GM23338 (cell line): ENCODE data around the gene ICAM5. TPM values are rescaled to one million over a fixed set of nuclear protein-coding genes. Genes with fewer than 3 reads are reported as not detected.

Experiments
- ATAC-seq: fragments of 200-7000 bp; cut with Tn5 transposase; 3 replicates; pipeline ENCODE4 v1.9.1; 2020
- DNase-seq: peaks from one replicate; pipeline ENCODE4 v3.0.0-alpha.2; 2015; ENCODE audit warnings: low spot score
- H2AFZ ChIP-seq: fragments of 200-600 bp; sonication (generic); 2 replicates; pipeline ENCODE4 v1.8.0; 2016; ENCODE audit warnings: antibody characterized with exemption, mild to moderate bottlenecking, moderate library complexity
- H3F3A ChIP-seq: fragments of 200-600 bp; sonication (generic); replicated peaks from 2 replicates; pipeline ENCODE4 v1.8.0; 2017; ENCODE audit warnings: antibody characterized with exemption, mixed run types, low read depth
- H3K27ac ChIP-seq: fragments of 200-600 bp; sonication (generic); 2 replicates; pipeline ENCODE4 v1.6.1; 2016; ENCODE audit warnings: low read depth
- H3K27me3 ChIP-seq: fragments of 200-600 bp; sonication (generic); 2 replicates; pipeline ENCODE4 v1.8.0; 2016; ENCODE audit warnings: mild to moderate bottlenecking, mixed run types, moderate library complexity; ENCODE audit not compliant: insufficient read depth
- H3K36me3 ChIP-seq: fragments of 200-600 bp; sonication (generic); 2 replicates; pipeline ENCODE4 v1.8.0; 2016; ENCODE audit warnings: mild to moderate bottlenecking; ENCODE audit not compliant: insufficient read depth
- H3K4me1 ChIP-seq: fragments of 200-600 bp; sonication (generic); 2 replicates; pipeline ENCODE4 v1.8.0; 2016; ENCODE audit warnings: mild to moderate bottlenecking, moderate library complexity; ENCODE audit not compliant: insufficient read depth
- H3K4me2 ChIP-seq: fragments of 200-600 bp; sonication (generic); 2 replicates; pipeline ENCODE4 v1.7.1; 2017; ENCODE audit warnings: mixed run types
- H3K4me3 ChIP-seq: fragments of 200-600 bp; sonication (generic); 2 replicates; pipeline ENCODE4 v1.6.1; 2016; ENCODE audit warnings: mixed run types
- H3K79me2 ChIP-seq: fragments of 200-600 bp; sonication (generic); replicated peaks from 2 replicates; pipeline ENCODE4 v1.8.0; 2017; ENCODE audit warnings: mild to moderate bottlenecking; ENCODE audit not compliant: insufficient read depth
- H3K9me2 ChIP-seq: fragments of 200-600 bp; sonication (generic); 2 replicates; pipeline ENCODE4 v1.8.0; 2017; ENCODE audit not compliant: insufficient read depth
- H4K20me1 ChIP-seq: fragments of 200-600 bp; sonication (generic); replicated peaks from 2 replicates; pipeline ENCODE4 v1.8.0; 2017; ENCODE audit warnings: mild to moderate bottlenecking; ENCODE audit not compliant: insufficient read depth
- H3K27ac Mint-ChIP-seq: 2 replicates; pipeline ENCODE4 v1.8.0; 2020; ENCODE audit warnings: inconsistent platforms, mild to moderate bottlenecking, moderate library complexity, mixed read lengths
- H3K27me3 Mint-ChIP-seq: 3 replicates; pipeline ENCODE4 v1.8.0; 2022; ENCODE audit warnings: low read depth, mild to moderate bottlenecking, moderate library complexity, mixed read lengths, inconsistent platforms; ENCODE audit not compliant: insufficient read depth, poor library complexity
- H3K36me3 Mint-ChIP-seq: 3 replicates; pipeline ENCODE4 v1.8.0; 2021; ENCODE audit warnings: low read depth, mild to moderate bottlenecking, inconsistent platforms, moderate library complexity, mixed read lengths
- H3K4me1 Mint-ChIP-seq: 3 replicates; pipeline ENCODE4 v1.8.0; 2020; ENCODE audit warnings: mild to moderate bottlenecking, inconsistent platforms, mixed read lengths
- H3K4me3 Mint-ChIP-seq: 3 replicates; pipeline ENCODE4 v1.8.0; 2021; ENCODE audit warnings: moderate library complexity, mild to moderate bottlenecking, inconsistent platforms, mixed read lengths
- H3K9me3 Mint-ChIP-seq: 3 replicates; pipeline ENCODE4 v1.8.0; 2020; ENCODE audit warnings: moderate library complexity, mild to moderate bottlenecking, inconsistent platforms, mixed read lengths
- CREB1 ChIP-seq: fragments of 250-450 bp; sonication (Bioruptor Pico); IDR thresholded peaks from 2 replicates; pipeline ENCODE4 v1.5.0; 2020; ENCODE audit warnings: low read depth, mild to moderate bottlenecking, moderate library complexity
- EZH2phosphoT487 ChIP-seq: fragments of 200-600 bp; sonication (generic); IDR thresholded peaks from one replicate; pipeline ENCODE4 v1.8.1; 2018; ENCODE audit warnings: antibody characterized with exemption; ENCODE audit not compliant: unreplicated experiment
- NANOG ChIP-seq: IDR thresholded peaks from 2 replicates; pipeline ENCODE4 v1.6.1; 2016; ENCODE audit warnings: antibody characterized with exemption, borderline replicate concordance
- POLR2AphosphoS5 ChIP-seq: IDR thresholded peaks from 2 replicates; pipeline ENCODE4 v1.6.1; 2016; ENCODE audit warnings: antibody characterized with exemption, low read depth
- STAT1 ChIP-seq: IDR thresholded peaks from one replicate; pipeline ENCODE4 v1.6.1; 2016; ENCODE audit warnings: antibody characterized with exemption; ENCODE audit not compliant: unreplicated experiment
- ZNF331 ChIP-seq: fragments of 250-450 bp; sonication (Bioruptor Pico); IDR thresholded peaks from 2 replicates; pipeline ENCODE4 v1.5.0; 2020; ENCODE audit warnings: low read depth, mild to moderate bottlenecking, moderate library complexity
- polyA plus RNA-seq: library from polyadenylated mRNA; unstranded; fragments of >200 nt; fragmentation: Nextera tagmentation; extraction: Ambion mirVana; gene quantifications from 2 replicates; pipeline ENCODE4 v1.2.1, GENCODE V29; 2016
- total RNA-seq: library from RNA; depleted of rRNA; stranded (reverse); fragments of >200 nt; shearing (Covaris generic); gene quantifications from 2 replicates; pipeline ENCODE4 v1.2.3, GENCODE V29; 2014
- TF ChIP-seq, protein P1 (sequence below): fragments of 250-450 bp; sonication (Bioruptor Pico); IDR thresholded peaks from 2 replicates; pipeline ENCODE4 v1.5.0; 2020; ENCODE audit warnings: mild to moderate bottlenecking, moderate library complexity
- TF ChIP-seq, protein P2 (sequence below), 2 experiments: fragments of 200-600 bp in 1 of 2; sonication (generic) in 1 of 2; conservative IDR thresholded peaks; 2 replicates each; pipeline versions ENCODE4 v1.5.1 to v1.6.1; 2016 to 2017; ENCODE audit warnings: antibody characterized with exemption in 2 of 2, low read depth in 2 of 2, mild to moderate bottlenecking in 2 of 2, moderate library complexity in 1 of 2

The ICAM5 gene
- total and polyA plus RNA-seq, 2 experiments from 2014 or later, result 0.47 to 4.6 TPM

DNA sequence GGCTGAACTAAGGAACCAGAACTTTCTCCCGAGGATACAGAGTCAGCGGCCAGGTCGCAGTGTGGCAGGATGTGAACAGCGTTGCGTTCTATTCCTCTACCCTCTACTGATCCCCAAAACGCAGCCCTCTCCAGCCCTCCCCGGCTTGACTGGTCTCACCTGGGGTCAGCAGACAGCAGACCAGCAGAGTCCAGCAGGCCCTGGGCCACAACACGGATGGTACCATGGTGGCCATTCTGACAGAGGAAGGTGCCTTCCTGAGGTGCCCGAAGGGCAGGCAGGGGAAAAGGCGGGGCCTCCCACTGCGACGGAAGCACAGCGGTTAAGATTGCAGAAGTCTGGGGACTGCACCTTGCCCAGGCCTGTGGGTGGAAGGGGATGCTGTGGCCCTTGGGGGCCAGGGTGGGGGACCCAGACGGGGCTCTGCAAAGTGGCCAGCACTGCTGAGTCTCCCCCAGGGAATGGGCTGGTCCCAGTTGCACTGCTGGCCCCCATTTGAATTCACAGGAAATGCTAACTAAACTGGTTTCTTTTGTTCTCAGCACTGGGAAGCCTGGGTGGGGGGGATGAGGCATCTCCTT, 49.7 kb downstream of the ICAM5 start, which contains the start of gene ICAM3 (continued):
- TF ChIP-seq, protein P1, sequence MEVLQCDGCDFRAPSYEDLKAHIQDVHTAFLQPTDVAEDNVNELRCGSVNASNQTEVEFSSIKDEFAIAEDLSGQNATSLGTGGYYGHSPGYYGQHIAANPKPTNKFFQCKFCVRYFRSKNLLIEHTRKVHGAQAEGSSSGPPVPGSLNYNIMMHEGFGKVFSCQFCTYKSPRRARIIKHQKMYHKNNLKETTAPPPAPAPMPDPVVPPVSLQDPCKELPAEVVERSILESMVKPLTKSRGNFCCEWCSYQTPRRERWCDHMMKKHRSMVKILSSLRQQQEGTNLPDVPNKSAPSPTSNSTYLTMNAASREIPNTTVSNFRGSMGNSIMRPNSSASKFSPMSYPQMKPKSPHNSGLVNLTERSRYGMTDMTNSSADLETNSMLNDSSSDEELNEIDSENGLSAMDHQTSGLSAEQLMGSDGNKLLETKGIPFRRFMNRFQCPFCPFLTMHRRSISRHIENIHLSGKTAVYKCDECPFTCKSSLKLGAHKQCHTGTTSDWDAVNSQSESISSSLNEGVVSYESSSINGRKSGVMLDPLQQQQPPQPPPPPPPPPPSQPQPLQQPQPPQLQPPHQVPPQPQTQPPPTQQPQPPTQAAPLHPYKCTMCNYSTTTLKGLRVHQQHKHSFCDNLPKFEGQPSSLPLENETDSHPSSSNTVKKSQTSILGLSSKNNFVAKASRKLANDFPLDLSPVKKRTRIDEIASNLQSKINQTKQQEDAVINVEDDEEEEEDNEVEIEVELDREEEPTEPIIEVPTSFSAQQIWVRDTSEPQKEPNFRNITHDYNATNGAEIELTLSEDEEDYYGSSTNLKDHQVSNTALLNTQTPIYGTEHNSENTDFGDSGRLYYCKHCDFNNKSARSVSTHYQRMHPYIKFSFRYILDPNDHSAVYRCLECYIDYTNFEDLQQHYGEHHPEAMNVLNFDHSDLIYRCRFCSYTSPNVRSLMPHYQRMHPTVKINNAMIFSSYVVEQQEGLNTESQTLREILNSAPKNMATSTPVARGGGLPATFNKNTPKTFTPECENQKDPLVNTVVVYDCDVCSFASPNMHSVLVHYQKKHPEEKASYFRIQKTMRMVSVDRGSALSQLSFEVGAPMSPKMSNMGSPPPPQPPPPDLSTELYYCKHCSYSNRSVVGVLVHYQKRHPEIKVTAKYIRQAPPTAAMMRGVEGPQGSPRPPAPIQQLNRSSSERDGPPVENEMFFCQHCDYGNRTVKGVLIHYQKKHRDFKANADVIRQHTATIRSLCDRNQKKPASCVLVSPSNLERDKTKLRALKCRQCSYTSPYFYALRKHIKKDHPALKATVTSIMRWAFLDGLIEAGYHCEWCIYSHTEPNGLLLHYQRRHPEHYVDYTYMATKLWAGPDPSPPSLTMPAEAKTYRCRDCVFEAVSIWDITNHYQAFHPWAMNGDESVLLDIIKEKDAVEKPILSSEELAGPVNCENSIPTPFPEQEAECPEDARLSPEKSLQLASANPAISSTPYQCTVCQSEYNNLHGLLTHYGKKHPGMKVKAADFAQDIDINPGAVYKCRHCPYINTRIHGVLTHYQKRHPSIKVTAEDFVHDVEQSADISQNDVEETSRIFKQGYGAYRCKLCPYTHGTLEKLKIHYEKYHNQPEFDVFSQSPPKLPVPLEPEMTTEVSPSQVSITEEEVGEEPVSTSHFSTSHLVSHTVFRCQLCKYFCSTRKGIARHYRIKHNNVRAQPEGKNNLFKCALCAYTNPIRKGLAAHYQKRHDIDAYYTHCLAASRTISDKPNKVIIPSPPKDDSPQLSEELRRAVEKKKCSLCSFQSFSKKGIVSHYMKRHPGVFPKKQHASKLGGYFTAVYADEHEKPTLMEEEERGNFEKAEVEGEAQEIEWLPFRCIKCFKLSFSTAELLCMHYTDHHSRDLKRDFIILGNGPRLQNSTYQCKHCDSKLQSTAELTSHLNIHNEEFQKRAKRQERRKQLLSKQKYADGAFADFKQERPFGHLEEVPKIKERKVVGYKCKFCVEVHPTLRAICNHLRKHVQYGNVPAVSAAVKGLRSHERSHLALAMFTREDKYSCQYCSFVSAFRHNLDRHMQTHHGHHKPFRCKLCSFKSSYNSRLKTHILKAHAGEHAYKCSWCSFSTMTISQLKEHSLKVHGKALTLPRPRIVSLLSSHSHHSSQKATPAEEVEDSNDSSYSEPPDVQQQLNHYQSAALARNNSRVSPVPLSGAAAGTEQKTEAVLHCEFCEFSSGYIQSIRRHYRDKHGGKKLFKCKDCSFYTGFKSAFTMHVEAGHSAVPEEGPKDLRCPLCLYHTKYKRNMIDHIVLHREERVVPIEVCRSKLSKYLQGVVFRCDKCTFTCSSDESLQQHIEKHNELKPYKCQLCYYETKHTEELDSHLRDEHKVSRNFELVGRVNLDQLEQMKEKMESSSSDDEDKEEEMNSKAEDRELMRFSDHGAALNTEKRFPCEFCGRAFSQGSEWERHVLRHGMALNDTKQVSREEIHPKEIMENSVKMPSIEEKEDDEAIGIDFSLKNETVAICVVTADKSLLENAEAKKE (CRISPR knock-in tag), result no peak
- no peak for TF ChIP-seq NANOG
- TF ChIP-seq CREB1 (CRISPR knock-in tag), result no peak
- no peak for TF ChIP-seq ZNF331 (CRISPR knock-in tag)
- TF ChIP-seq, protein P2, sequence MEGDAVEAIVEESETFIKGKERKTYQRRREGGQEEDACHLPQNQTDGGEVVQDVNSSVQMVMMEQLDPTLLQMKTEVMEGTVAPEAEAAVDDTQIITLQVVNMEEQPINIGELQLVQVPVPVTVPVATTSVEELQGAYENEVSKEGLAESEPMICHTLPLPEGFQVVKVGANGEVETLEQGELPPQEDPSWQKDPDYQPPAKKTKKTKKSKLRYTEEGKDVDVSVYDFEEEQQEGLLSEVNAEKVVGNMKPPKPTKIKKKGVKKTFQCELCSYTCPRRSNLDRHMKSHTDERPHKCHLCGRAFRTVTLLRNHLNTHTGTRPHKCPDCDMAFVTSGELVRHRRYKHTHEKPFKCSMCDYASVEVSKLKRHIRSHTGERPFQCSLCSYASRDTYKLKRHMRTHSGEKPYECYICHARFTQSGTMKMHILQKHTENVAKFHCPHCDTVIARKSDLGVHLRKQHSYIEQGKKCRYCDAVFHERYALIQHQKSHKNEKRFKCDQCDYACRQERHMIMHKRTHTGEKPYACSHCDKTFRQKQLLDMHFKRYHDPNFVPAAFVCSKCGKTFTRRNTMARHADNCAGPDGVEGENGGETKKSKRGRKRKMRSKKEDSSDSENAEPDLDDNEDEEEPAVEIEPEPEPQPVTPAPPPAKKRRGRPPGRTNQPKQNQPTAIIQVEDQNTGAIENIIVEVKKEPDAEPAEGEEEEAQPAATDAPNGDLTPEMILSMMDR (conservative IDR thresholded peaks at IDR 0.05; ENCODE audit: low read depth in 2 of 2), result no peak

GRCh38 chr19:10339977-10340376, 50.2 kb downstream of the ICAM5 start:
- H3K27ac Mint-ChIP-seq, result no peak overlapping the region
- Histone ChIP-seq H3K4me3 (no peak overlapping the region), H3K4me2 (peak overlapping the region; percentile 62; the same call in 1 of the 2 replicates), H3F3A (peaks cover 6% of the 10 kb centered on the region; the same call in 1 of the 2 replicates), H3K27ac (no peak overlapping the region), H3K79me2 (no peaks in the 10 kb centered on the region), H2AFZ (peak overlapping the region; percentile 81), H3K27me3 (no peaks in the 10 kb centered on the region), H3K4me1 (peaks cover 19% of the 10 kb centered on the region; the same call in 1 of the 2 replicates), H3K9me2 (no peaks in the 10 kb centered on the region), H4K20me1 (no peaks in the 10 kb centered on the region), H3K36me3 (no peaks in the 10 kb centered on the region)
- peaks cover 11% of the 10 kb centered on the region for H3K27me3 Mint-ChIP-seq
- no peaks in the 10 kb centered on the region; the same call in 2 of the 3 replicates for H3K9me3 Mint-ChIP-seq
- H3K36me3 Mint-ChIP-seq, result no peaks in the 10 kb centered on the region
- no peak for DNase-seq
- H3K4me3 Mint-ChIP-seq, result no peak overlapping the region
- ATAC-seq, result no peak
- peaks cover 14% of the 10 kb centered on the region for H3K4me1 Mint-ChIP-seq
- TF ChIP-seq ZNF331 (CRISPR knock-in tag) (no peak), STAT1 (no peak), NANOG (no peak), EZH2phosphoT487 (no peak), CREB1 (CRISPR knock-in tag) (no peak), POLR2AphosphoS5 (no peak)
